Fibroblast of villous mesenchyme (primary cell): Measurements from ENCODE around the gene RAB6B. TPM values are rescaled to one million over a fixed set of nuclear protein-coding genes. Genes with fewer than 3 reads are reported as not detected.

Experiments used
- DNase-seq: peaks from one replicate; pipeline ENCODE4 v3.0.0-alpha.2; 2010; ENCODE audit warnings: low read depth
- H3K4me3 ChIP-seq: 2 replicates; pipeline ENCODE4 v1.5.1; 2011; ENCODE audit warnings: low read depth, mild to moderate bottlenecking, low read length
- CTCF ChIP-seq: IDR thresholded peaks from 2 replicates; pipeline ENCODE4 v1.5.1; 2012; ENCODE audit warnings: low read depth, mild to moderate bottlenecking, low read length; ENCODE audit not compliant: insufficient read depth
- total RNA-seq: library from RNA; depleted of rRNA; stranded (reverse); fragments of >200 nt; gene quantifications from 2 replicates; pipeline ENCODE4 v1.2.3, GENCODE V29; 2012

RAB6B gene
- total RNA-seq, 1 donor, result 0.86 TPM

DNA sequence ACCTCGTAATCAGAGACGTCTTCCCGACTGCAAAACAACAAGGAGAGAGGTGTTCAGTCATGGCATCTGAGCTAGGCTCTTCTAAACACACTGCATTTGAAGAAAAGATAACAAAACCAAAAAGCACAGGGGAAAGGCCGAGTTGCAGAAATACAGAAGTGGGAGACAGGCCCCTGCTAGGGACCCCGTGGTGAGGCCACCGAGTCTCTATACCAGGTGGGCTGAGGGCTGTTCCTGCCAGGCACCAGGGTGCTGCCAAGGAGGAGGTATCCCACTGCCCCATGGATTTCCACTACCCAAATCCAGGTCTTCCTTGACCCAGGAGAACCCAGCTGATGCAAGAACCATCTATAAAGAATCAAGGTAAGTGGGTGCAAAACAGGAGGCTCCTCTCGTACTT, 31.1 kb downstream of the RAB6B start:
- no peak for TF ChIP-seq CTCF
- no peak for DNase-seq
- no peak overlapping the region for H3K4me3 ChIP-seq

GRCh38 chr3:133863911-133864310, 31.8 kb downstream of the RAB6B start:
- no peak overlapping the region for H3K4me3 ChIP-seq
- TF ChIP-seq CTCF, result no peak
- DNase-seq, result no peak

DNA sequence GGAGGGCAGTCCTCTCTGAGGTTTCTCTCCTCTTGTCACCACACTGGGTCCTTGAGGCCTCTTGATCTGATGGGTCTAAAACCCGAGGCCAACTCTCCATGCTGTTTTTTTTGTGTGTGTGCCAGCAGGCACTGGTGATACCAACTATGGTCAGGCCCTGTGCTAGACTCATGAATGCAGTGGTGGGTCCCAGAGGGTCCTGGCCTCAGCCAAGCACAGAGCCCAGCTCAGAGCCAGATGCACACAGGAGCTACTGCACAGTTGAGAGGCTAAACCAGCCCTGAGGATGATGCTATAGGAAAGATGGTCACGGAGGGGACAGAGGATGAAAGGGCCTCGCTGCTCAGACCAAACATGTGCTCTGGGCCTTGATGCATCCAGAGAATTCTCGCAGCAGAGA, 33.5 kb downstream of the RAB6B start:
- no peak overlapping the region for H3K4me3 ChIP-seq
- DNase-seq, result no peak
- TF ChIP-seq CTCF, result no peak

- DNase-seq, result no peak
- no peak for TF ChIP-seq CTCF
- no peak overlapping the region for H3K4me3 ChIP-seq
Observed at GRCh38 chr3:133860519-133860918, 35.2 kb downstream of the RAB6B start.

DNA sequence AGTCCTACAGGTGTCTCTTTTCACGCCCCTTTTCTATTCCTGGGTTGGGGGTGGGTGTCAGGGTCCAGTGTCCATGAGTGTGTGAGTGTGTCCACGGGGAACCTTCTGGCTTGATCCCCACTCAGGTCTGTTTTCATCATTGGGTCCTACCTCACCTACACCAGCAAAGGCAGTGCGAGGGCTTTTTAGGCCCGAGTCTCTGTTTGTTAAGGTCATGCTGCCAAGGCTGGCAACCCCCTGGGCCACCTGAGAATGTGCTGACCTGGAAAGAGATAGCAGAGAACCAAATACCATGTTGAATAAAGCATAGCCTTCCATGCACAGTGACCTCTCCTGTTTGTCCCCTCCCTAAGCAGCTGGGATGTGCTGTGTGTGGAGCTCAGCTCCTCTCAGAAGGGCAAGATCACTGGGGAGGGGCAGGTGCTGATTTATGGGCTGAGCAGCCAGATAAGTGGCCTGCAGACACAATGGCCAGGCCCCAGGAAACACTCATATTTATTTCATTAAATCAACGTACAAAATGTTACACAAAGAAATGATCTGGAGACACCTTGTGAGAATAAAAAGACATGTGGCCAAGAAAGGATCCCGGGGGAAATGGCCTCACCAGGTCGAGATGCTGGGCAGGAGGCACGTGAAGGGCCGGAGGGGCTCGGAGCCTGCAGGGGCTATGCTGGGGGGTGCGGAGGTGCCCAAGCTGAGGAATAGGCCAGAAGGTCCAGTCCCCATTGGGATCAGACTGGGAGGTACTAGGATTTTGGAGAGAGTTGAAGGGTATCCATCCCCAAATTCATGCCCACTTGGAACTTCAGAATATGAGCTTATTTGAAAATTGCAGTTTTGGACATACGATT, 36.1 kb downstream of the RAB6B start:
- no peak overlapping the region for H3K4me3 ChIP-seq
- DNase-seq, result no peak
- TF ChIP-seq CTCF, result no peak

- no peak for DNase-seq
- no peak overlapping the region for H3K4me3 ChIP-seq
- TF ChIP-seq CTCF, result no peak
Observed at GRCh38 chr3:133857767-133858166, 37.9 kb downstream of the RAB6B start.

DNA sequence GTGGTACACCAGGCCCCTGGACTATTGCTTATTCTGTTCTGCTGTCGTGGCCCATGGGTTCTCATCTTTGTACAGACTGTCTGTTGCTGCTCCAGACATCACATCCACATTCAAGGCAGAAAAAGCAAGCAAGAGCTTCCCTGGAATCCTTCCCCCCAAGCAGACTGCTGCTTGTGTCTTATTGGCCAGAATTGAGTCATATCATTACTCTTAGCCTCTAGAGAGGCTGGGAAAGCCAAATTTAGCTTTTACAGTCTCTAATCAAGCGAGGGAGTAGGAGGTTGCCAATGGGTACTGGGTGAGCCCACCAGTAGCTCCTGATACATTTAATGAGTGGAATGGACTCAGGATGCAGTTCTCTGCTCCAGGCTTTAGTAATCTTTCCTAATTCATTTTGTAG, 39.4 kb downstream of the RAB6B start:
- no peak for TF ChIP-seq CTCF
- no peak overlapping the region for H3K4me3 ChIP-seq
- DNase-seq, result no peak
